HCT116 (cell line): Measurements from ENCODE around the gene ZBTB17. TPM values are rescaled to one million over a fixed set of nuclear protein-coding genes. Genes with fewer than 3 reads are reported as not detected.

Source experiments
- ATAC-seq: fragments of 200-7000 bp; cut with Tn5 transposase; 2 replicates; pipeline ENCODE4 v1.9.1; 2020; ENCODE audit warnings: mild to moderate bottlenecking, moderate library complexity
- BruUV-seq: library from RNA; stranded (reverse); fragments of 400-500 nt; replicated peaks from 2 replicates; lab custom pipeline; 2021; lab: Mats Ljungman, UMichigan
- CTCF ChIA-PET: fragments of 300-600 bp; sonication (Branson Sonifier 250); formaldehyde crosslinking; loops from one replicate; lab custom pipeline; 2021; ENCODE audit warnings: antibody characterized with exemption; lab: Charles Lee
- POLR2A ChIA-PET: fragments of 300-600, 350-600 bp; sonication (Branson Sonifier 250); formaldehyde crosslinking; loops from one replicate; lab custom pipeline; 2021; ENCODE audit warnings: antibody characterized with exemption; lab: Charles Lee
- RAD21 ChIA-PET, 2 experiments: fragments of 300-600 bp; sonication (Branson Sonifier 250); formaldehyde crosslinking; loops; one replicate each; lab custom pipeline; 2023; ENCODE audit warnings: low total read pairs in 2 of 2; ENCODE audit not compliant: uncharacterized antibody in 2 of 2, unreplicated experiment in 2 of 2, low non-redundant PET in 1 of 2; lab: Charles Lee
- DNase-seq: peaks from one replicate; pipeline ENCODE4 v3.0.0-alpha.2; 2010; ENCODE audit warnings: low read depth, low spot score
- H2AFZ ChIP-seq: fragments of 200-600 bp; shearing (Covaris generic), sonication (generic); 2 replicates; pipeline ENCODE4 v1.6.1; 2017; ENCODE audit warnings: low read depth, mixed run types, mixed read lengths, antibody characterized with exemption, low read length; ENCODE audit not compliant: poor library complexity, severe bottlenecking
- H3K27ac ChIP-seq: 2 replicates; pipeline ENCODE4 v1.5.1; 2012; ENCODE audit warnings: low read depth, low read length
- H3K27me3 ChIP-seq: fragments of 200-600 bp; sonication (generic); 2 replicates; pipeline ENCODE4 v1.6.1; 2016; ENCODE audit warnings: mixed run types, low read length, mixed read lengths; ENCODE audit not compliant: insufficient read depth
- H3K36me3 ChIP-seq, 2 experiments: fragments of 200-500 bp in 1 of 2; fragments of 200-600 bp in 1 of 2; sonication (Bioruptor generic) in 1 of 2; sonication (generic) in 1 of 2; 2 replicates each; pipeline versions ENCODE4 v1.5.1 to v1.6.1; 2014 to 2016; ENCODE audit warnings: low read length in 2 of 2, inconsistent platforms in 1 of 2, mixed read lengths in 1 of 2, mixed run types in 1 of 2; ENCODE audit not compliant: insufficient read depth in 2 of 2, control insufficient read depth in 1 of 2
- H3K4me1 ChIP-seq, 2 experiments: fragments of 200-600 bp in 1 of 2; sonication (generic) in 1 of 2; 2 replicates each; pipeline versions ENCODE4 v1.5.1 to v1.6.1; 2012 to 2017; ENCODE audit warnings: low read length in 2 of 2, inconsistent platforms in 1 of 2, mild to moderate bottlenecking in 1 of 2, mixed read lengths in 1 of 2, mixed run types in 1 of 2, moderate library complexity in 1 of 2; ENCODE audit not compliant: insufficient read depth in 2 of 2, control insufficient read depth in 1 of 2
- H3K4me2 ChIP-seq: fragments of 200-600 bp; sonication (generic); 2 replicates; pipeline ENCODE4 v1.6.1; 2017; ENCODE audit warnings: mixed run types, low read length, mixed read lengths
- H3K4me3 ChIP-seq, 2 experiments: fragments of 200-600 bp in 1 of 2; sonication (generic) in 1 of 2; replicated peaks in 1 of 2; 2 replicates each; pipeline ENCODE4 v1.5.1; 2011 to 2016; ENCODE audit warnings: low read length in 2 of 2, control low read depth in 1 of 2, low read depth in 1 of 2, mild to moderate bottlenecking in 1 of 2, mixed read lengths in 1 of 2, mixed run types in 1 of 2
- H3K79me2 ChIP-seq: fragments of 200-600 bp; sonication (generic); 2 replicates; pipeline ENCODE4 v1.6.1; 2017; ENCODE audit warnings: mild to moderate bottlenecking, mixed run types, low read length, moderate library complexity, mixed read lengths; ENCODE audit not compliant: insufficient read depth
- H3K9ac ChIP-seq: fragments of 200-600 bp; sonication (generic); 2 replicates; pipeline ENCODE4 v1.6.1; 2016; ENCODE audit warnings: low read length, mixed read lengths
- H3K9me2 ChIP-seq: fragments of 200-600 bp; sonication (generic), shearing (Covaris generic); 2 replicates; pipeline ENCODE4 v1.6.1; 2017; ENCODE audit warnings: mixed run types, mild to moderate bottlenecking, moderate library complexity; ENCODE audit not compliant: insufficient read depth
- H3K9me3 ChIP-seq, 2 experiments: fragments of 200-500 bp in 1 of 2; fragments of 200-600 bp in 1 of 2; sonication (Bioruptor generic) in 1 of 2; sonication (generic) in 1 of 2; 2 replicates each; pipeline ENCODE4 v1.6.1; 2014 to 2017; ENCODE audit warnings: low read length in 2 of 2, mixed read lengths in 2 of 2, inconsistent platforms in 1 of 2, low read depth in 1 of 2, mild to moderate bottlenecking in 1 of 2, mixed run types in 1 of 2, moderate library complexity in 1 of 2; ENCODE audit not compliant: control insufficient read depth in 1 of 2, insufficient read depth in 1 of 2
- H4K20me1 ChIP-seq: fragments of 200-600 bp; sonication (generic), shearing (Covaris generic); 2 replicates; pipeline ENCODE4 v1.6.1; 2017; ENCODE audit warnings: mixed run types, mild to moderate bottlenecking, moderate library complexity; ENCODE audit not compliant: insufficient read depth
- ATF3 ChIP-seq: IDR thresholded peaks from 2 replicates; pipeline ENCODE4 v1.6.1; 2012
- CEBPB ChIP-seq: IDR thresholded peaks from 2 replicates; pipeline ENCODE4 v1.6.1; 2012; ENCODE audit warnings: low read depth
- EGR1 ChIP-seq: IDR thresholded peaks from 2 replicates; pipeline ENCODE4 v1.6.1; 2012; ENCODE audit warnings: low read depth
- ELF1 ChIP-seq: IDR thresholded peaks from 2 replicates; pipeline ENCODE4 v1.6.1; 2012; ENCODE audit warnings: low read depth, borderline replicate concordance
- EZH2 ChIP-seq: fragments of 200-600 bp; sonication (generic); IDR thresholded peaks from 2 replicates; pipeline ENCODE4 v1.6.1; 2017; ENCODE audit warnings: antibody characterized with exemption, mixed run types
- JUND ChIP-seq: IDR thresholded peaks from 2 replicates; pipeline ENCODE4 v1.6.1; 2012
- MAX ChIP-seq: IDR thresholded peaks from 2 replicates; pipeline ENCODE4 v1.6.1; 2012
- POLR2A ChIP-seq: IDR thresholded peaks from 2 replicates; pipeline ENCODE4 v1.7.0; 2011; ENCODE audit warnings: borderline replicate concordance; ENCODE audit not compliant: insufficient read depth, insufficient read length; ENCODE audit errors: extremely low read depth
- POLR2AphosphoS5 ChIP-seq: IDR thresholded peaks from 2 replicates; pipeline ENCODE4 v1.6.1; 2011; ENCODE audit warnings: mild to moderate bottlenecking, low read depth, low read length, moderate library complexity
- SP1 ChIP-seq: IDR thresholded peaks from 2 replicates; pipeline ENCODE4 v1.6.1; 2012; ENCODE audit warnings: low read depth
- SRF ChIP-seq: IDR thresholded peaks from 2 replicates; pipeline ENCODE4 v1.6.1; 2012; ENCODE audit warnings: low read depth
- TCF7L2 ChIP-seq: IDR thresholded peaks from 2 replicates; pipeline ENCODE4 v1.7.0; 2011; ENCODE audit warnings: borderline replicate concordance, inconsistent platforms; ENCODE audit not compliant: insufficient read depth, insufficient read length; ENCODE audit errors: extremely low read depth
- YY1 ChIP-seq: IDR thresholded peaks from 2 replicates; pipeline ENCODE4 v1.6.1; 2011; ENCODE audit warnings: low read length, low read depth, moderate library complexity, mild to moderate bottlenecking; ENCODE audit not compliant: insufficient replicate concordance; ENCODE audit errors: extremely low read depth
- ZBTB33 ChIP-seq: IDR thresholded peaks from 2 replicates; pipeline ENCODE4 v1.6.1; 2011; ENCODE audit warnings: mild to moderate bottlenecking, low read length, moderate library complexity; ENCODE audit not compliant: insufficient replicate concordance; ENCODE audit errors: extremely low read depth
- ZFX ChIP-seq: fragments of 450-650 bp; IDR thresholded peaks from 2 replicates; pipeline ENCODE4 v1.6.1; 2017
- intact Hi-C: fragments of 100-400 bp; cut with micrococcal nuclease; formaldehyde crosslinking; loops from 2 replicates; pipeline ENCODE4 v1.10.0; 2022
- total RNA-seq: library from RNA; stranded (reverse); gene quantifications from one replicate; pipeline ENCODE4 v1.2.1, GENCODE V29; 2021; ENCODE audit not compliant: unreplicated experiment

ZBTB17 gene
- total RNA-seq, 1 experiment from 2014 or later = 31.6 TPM

- Histone ChIP-seq H3K27ac (no peak within 1 kb of the TSS), H3K27me3 (no peaks in the 10 kb centered on the region), H3K36me3 (no peaks in the 10 kb centered on the region), H3K9me2 (no peaks in the 10 kb centered on the region), H3K79me2 (no peaks in the 10 kb centered on the region), H3K9me3 (no peaks in the 10 kb centered on the region), H3K4me3 (no peak within 1 kb of the TSS), H3K4me2 (no peak within 1 kb of the TSS), H3K9ac (no peak within 1 kb of the TSS), H4K20me1 (no peaks in the 10 kb centered on the region), H3K4me1 (peaks cover 4 to 24% of the 10 kb centered on the region in 2 experiments; a peak in 3 of 4 replicates), H2AFZ (no peak within 1 kb of the TSS)
- ATAC-seq (peak; percentile 43), DNase-seq (no peak)
- ChIA-PET RAD21 (no interaction called here), POLR2A (no interaction called here), CTCF (no interaction called here)
- TF ChIP-seq YY1 (no peak), ZFX (peak; percentile 35; the same call in 1 of the 2 replicates)
- intact Hi-C loops = no loop called here
- BruUV-seq = no TSS peak
Measured at GRCh38 chr1:16017461-16018303, 41.8 kb upstream of the ZBTB17 start, which contains the start of gene HSPB7. TSS of gene HSPB7 (minus strand) at chr1:16018043. CDS start at chr1:16017963, 80 bp downstream.

GRCh38 chr1:16017076-16017460 lies 41.2 kb upstream of the ZBTB17 start:
- H3K36me3 ChIP-seq = no peaks in the 10 kb centered on the region
- no peak overlapping the region for H3K9ac ChIP-seq
- POLR2A ChIA-PET = no interaction called here
- H2AFZ ChIP-seq = no peak overlapping the region
- H3K4me3 ChIP-seq = no peak overlapping the region
- no peaks in the 10 kb centered on the region for H3K9me3 ChIP-seq
- no peak for TF ChIP-seq YY1
- TF ChIP-seq JUND = no peak
- no peak for TF ChIP-seq TCF7L2
- no peak for TF ChIP-seq SP1
- TF ChIP-seq CEBPB = no peak
- TF ChIP-seq EGR1 = no peak
- no peak for TF ChIP-seq EZH2
- TF ChIP-seq ZBTB33 = no peak
- TF ChIP-seq ELF1 = no peak
- TF ChIP-seq ATF3 = no peak
- no peak for TF ChIP-seq MAX
- no peak for TF ChIP-seq POLR2AphosphoS5
- no peak for TF ChIP-seq SRF
- TF ChIP-seq POLR2A = no peak
- ATAC-seq = no peak
- intact Hi-C loops = no loop called here
- no peak overlapping the region for H3K27ac ChIP-seq
- no peak for DNase-seq
- RAD21 ChIA-PET = no interaction called here
- H3K79me2 ChIP-seq = no peaks in the 10 kb centered on the region
- no peaks in the 10 kb centered on the region for H4K20me1 ChIP-seq
- peaks cover 10 to 30% of the 10 kb centered on the region in 2 experiments for H3K4me1 ChIP-seq
- no TSS peak for BruUV-seq
- no peak overlapping the region for H3K4me2 ChIP-seq
- no peaks in the 10 kb centered on the region for H3K9me2 ChIP-seq
- no peaks in the 10 kb centered on the region for H3K27me3 ChIP-seq
- CTCF ChIA-PET = no interaction called here
